Activated CD8-positive, alpha-beta T cell treated with anti-CD3 and anti-CD28 coated beads for 36 hours (primary cell): Measurements from ENCODE around the gene IL6ST. TPM values are rescaled to one million over a fixed set of nuclear protein-coding genes. Genes with fewer than 3 reads are reported as not detected.

Experiments used
- ATAC-seq: fragments of 200-7000 bp; cut with Tn5 transposase; one replicate; pipeline ENCODE4 v1.10.0; 2021; ENCODE audit warnings: mild to moderate bottlenecking, moderate library complexity
- CTCF ChIA-PET: fragments of 350-600 bp; sonication (Branson Sonifier 250); formaldehyde crosslinking; loops from one replicate; lab custom pipeline; 2021; ENCODE audit warnings: antibody characterized with exemption; lab: Charles Lee
- POLR2A ChIA-PET: fragments of 350-600 bp; sonication (Branson Sonifier 250); formaldehyde crosslinking; loops from one replicate; lab custom pipeline; 2021; ENCODE audit warnings: antibody characterized with exemption; lab: Charles Lee
- DNase-seq: peaks from one replicate; pipeline ENCODE4 v3.0.0-alpha.2; 2020
- H3K27ac Mint-ChIP-seq: one replicate; pipeline ENCODE4 v1.8.0; 2021; ENCODE audit warnings: mild to moderate bottlenecking, mixed read lengths
- H3K27me3 Mint-ChIP-seq: one replicate; pipeline ENCODE4 v1.8.0; 2021; ENCODE audit warnings: mixed read lengths
- H3K36me3 Mint-ChIP-seq: one replicate; pipeline ENCODE4 v1.8.0; 2021; ENCODE audit warnings: low read depth, mixed read lengths
- H3K4me1 Mint-ChIP-seq: one replicate; pipeline ENCODE4 v1.8.0; 2021; ENCODE audit warnings: low read depth, mixed read lengths
- H3K4me3 Mint-ChIP-seq: one replicate; pipeline ENCODE4 v1.8.0; 2021; ENCODE audit warnings: mild to moderate bottlenecking, moderate library complexity, mixed read lengths
- H3K9me3 Mint-ChIP-seq: one replicate; pipeline ENCODE4 v1.8.0; 2021; ENCODE audit warnings: mixed read lengths
- CTCF ChIP-seq: fragments of 200-600 bp; IDR thresholded peaks from one replicate; pipeline ENCODE4 v1.8.0; 2022; ENCODE audit warnings: antibody characterized with exemption, mild to moderate bottlenecking
- intact Hi-C: fragments of 100-400 bp; cut with micrococcal nuclease; formaldehyde crosslinking; loops from one replicate; pipeline ENCODE4 v1.10.0; 2022
- total RNA-seq, 2 experiments: library from RNA; stranded (reverse); gene quantifications; one replicate each; pipeline ENCODE4 v1.2.3, GENCODE V29; 2021

IL6ST gene
- total RNA-seq, 2 experiments from 2014 or later, result 31.4 to 35.3 TPM

GRCh38 chr5:55936100-55936693, 58.6 kb downstream of the IL6ST start:
- Mint-ChIP-seq H3K27me3 (no peaks in the 10 kb centered on the region), H3K4me1 (peaks cover 5% of the 10 kb centered on the region), H3K36me3 (peaks cover 10% of the 10 kb centered on the region), H3K27ac (peak overlapping the region; percentile 5), H3K4me3 (no peak overlapping the region), H3K9me3 (no peaks in the 10 kb centered on the region)
- peak; percentile 91 for DNase-seq
- intact Hi-C loops, result no loop called here
- CTCF ChIA-PET, result interaction anchor here (0.7 to 4.4 kb wide), 43 partner anchors 10 to 902 kb away, joined by 3 to 106 read pairs (median 4); partner anchors contain the start of gene ANKRD55
- peak; percentile 86 for TF ChIP-seq CTCF
- peak; percentile 90 for ATAC-seq
- POLR2A ChIA-PET, result interaction anchor here (1.1 kb wide), 1 partner anchor 9 kb away, joined by 3 read pairs; no protein-coding TSS in a partner anchor

GRCh38 chr5:55935371-55935770, 59.4 kb downstream of the IL6ST start:
- CTCF ChIA-PET, result interaction anchor here (0.6 to 4.4 kb wide), 24 partner anchors 11 to 902 kb away, joined by 3 to 106 read pairs (median 4); no protein-coding TSS in a partner anchor
- Mint-ChIP-seq H3K9me3 (no peaks in the 10 kb centered on the region), H3K27me3 (no peaks in the 10 kb centered on the region), H3K36me3 (peaks cover 10% of the 10 kb centered on the region), H3K4me1 (peaks cover 5% of the 10 kb centered on the region), H3K4me3 (no peak overlapping the region), H3K27ac (no peak overlapping the region)
- TF ChIP-seq CTCF, result no peak
- DNase-seq (no peak), ATAC-seq (no peak)
- intact Hi-C loops, result loop anchor here (2.0 kb wide), 1 partner anchor 265 kb away; no protein-coding TSS in a partner anchor
- POLR2A ChIA-PET, result interaction anchor here (1.2 kb wide), 1 partner anchor 266 kb away, joined by 3 read pairs; no protein-coding TSS in a partner anchor

- POLR2A ChIA-PET, result interaction anchor here (1.2 kb wide), 1 partner anchor 267 kb away, joined by 3 read pairs; no protein-coding TSS in a partner anchor
- H3K36me3 Mint-ChIP-seq, result peaks cover 7% of the 10 kb centered on the region
These were observed 60.0 kb downstream of the IL6ST start for GRCh38 chr5:55934720-55935119.

GRCh38 chr5:55934115-55934613, 60.6 kb downstream of the IL6ST start:
- POLR2A ChIA-PET, result no interaction called here
- CTCF ChIA-PET, result interaction anchor here (1.7 to 4.4 kb wide), 3 partner anchors 12 to 315 kb away, joined by 5 to 106 read pairs (median 25); no protein-coding TSS in a partner anchor
- no peak for ATAC-seq
- DNase-seq, result no peak
- intact Hi-C loops, result loop anchor here (2.0 kb wide), 1 partner anchor 267 kb away; no protein-coding TSS in a partner anchor
- no peaks in the 10 kb centered on the region for H3K27me3 Mint-ChIP-seq
- no peak overlapping the region for H3K4me3 Mint-ChIP-seq
- H3K4me1 Mint-ChIP-seq, result peaks cover 4% of the 10 kb centered on the region
- peak overlapping the region; percentile 7 for H3K27ac Mint-ChIP-seq
- TF ChIP-seq CTCF, result no peak
- peaks cover 7% of the 10 kb centered on the region for H3K36me3 Mint-ChIP-seq
- H3K9me3 Mint-ChIP-seq, result no peaks in the 10 kb centered on the region

More at GRCh38 chr5:55934720-55935119, 60.0 kb downstream of the IL6ST start:
- DNase-seq (no peak), ATAC-seq (no peak)
- Mint-ChIP-seq H3K4me3 (no peak overlapping the region), H3K27me3 (no peaks in the 10 kb centered on the region), H3K27ac (no peak overlapping the region), H3K4me1 (peaks cover 4% of the 10 kb centered on the region), H3K9me3 (no peaks in the 10 kb centered on the region)
- CTCF ChIA-PET, result interaction anchor here (0.9 to 4.4 kb wide), 15 partner anchors 11 to 903 kb away, joined by 3 to 106 read pairs (median 5); no protein-coding TSS in a partner anchor
- intact Hi-C loops, result loop anchor here (2.0 kb wide), 1 partner anchor 266 kb away; no protein-coding TSS in a partner anchor
- no peak for TF ChIP-seq CTCF
